Measurements from ENCODE around the gene TUBB1. TPM values are rescaled to one million over a fixed set of nuclear protein-coding genes. Genes with fewer than 3 reads are reported as not detected.

TUBB1 gene
- total and polyA plus RNA-seq, 2 donors from 2014 or later: 0.17 TPM; not detected in 1

DNA sequence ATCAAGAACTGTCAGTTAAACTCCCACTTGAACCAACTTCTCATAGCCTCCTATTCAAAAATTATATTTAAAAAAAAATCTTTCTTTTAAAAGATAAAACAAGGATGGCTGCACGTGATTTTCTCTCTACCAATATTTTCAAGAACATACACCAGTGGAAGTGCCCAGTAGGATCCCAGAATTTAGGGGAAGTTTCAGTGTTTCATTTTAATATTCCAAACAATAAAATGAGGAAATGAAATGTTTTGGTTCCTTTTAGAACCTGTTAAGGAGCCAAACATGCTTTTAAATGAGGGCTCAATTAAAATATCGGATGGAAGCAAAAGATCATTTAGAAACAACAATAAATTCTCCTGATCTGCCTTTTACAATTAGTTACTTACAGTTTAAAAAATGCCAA, 49.8 kb downstream of the TUBB1 start:
- FAIRE-seq (no peak), DNase-seq (no peak)
- Histone ChIP-seq H3K9ac (ENCODE audit: low read length in 3 of 3) (no peak overlapping the region), H3K27ac (ENCODE audit: low read depth in 2 of 2, low read length in 2 of 2) (no peak overlapping the region), H3K4me3 (ENCODE audit: low read length in 3 of 3) (no peak overlapping the region), H3K36me3 (ENCODE audit: control insufficient read depth in 2 of 3, insufficient read depth in 3 of 3, low read length in 3 of 3) (no peaks in the 10 kb centered on the region), H3K4me1 (ENCODE audit: control insufficient read depth in 2 of 3, insufficient read depth in 2 of 3, low read depth in 1 of 3, low read length in 3 of 3) (peaks cover 0 to 5% (median 0%) of the 10 kb centered on the region in 3 donors), H3K9me3 (ENCODE audit: control insufficient read depth in 2 of 3, insufficient read depth in 1 of 3, low read length in 3 of 3) (no peaks in the 10 kb centered on the region), H3K27me3 (ENCODE audit: control insufficient read depth, insufficient read depth, low read length) (no peaks in the 10 kb centered on the region)
- TF ChIP-seq, protein P1, sequence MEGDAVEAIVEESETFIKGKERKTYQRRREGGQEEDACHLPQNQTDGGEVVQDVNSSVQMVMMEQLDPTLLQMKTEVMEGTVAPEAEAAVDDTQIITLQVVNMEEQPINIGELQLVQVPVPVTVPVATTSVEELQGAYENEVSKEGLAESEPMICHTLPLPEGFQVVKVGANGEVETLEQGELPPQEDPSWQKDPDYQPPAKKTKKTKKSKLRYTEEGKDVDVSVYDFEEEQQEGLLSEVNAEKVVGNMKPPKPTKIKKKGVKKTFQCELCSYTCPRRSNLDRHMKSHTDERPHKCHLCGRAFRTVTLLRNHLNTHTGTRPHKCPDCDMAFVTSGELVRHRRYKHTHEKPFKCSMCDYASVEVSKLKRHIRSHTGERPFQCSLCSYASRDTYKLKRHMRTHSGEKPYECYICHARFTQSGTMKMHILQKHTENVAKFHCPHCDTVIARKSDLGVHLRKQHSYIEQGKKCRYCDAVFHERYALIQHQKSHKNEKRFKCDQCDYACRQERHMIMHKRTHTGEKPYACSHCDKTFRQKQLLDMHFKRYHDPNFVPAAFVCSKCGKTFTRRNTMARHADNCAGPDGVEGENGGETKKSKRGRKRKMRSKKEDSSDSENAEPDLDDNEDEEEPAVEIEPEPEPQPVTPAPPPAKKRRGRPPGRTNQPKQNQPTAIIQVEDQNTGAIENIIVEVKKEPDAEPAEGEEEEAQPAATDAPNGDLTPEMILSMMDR (IDR thresholded peaks at IDR 0.05; ENCODE audit: borderline replicate concordance, extremely low read depth, insufficient read depth): no peak
- intact Hi-C loops (cut with DNase I): no loop called here

DNA sequence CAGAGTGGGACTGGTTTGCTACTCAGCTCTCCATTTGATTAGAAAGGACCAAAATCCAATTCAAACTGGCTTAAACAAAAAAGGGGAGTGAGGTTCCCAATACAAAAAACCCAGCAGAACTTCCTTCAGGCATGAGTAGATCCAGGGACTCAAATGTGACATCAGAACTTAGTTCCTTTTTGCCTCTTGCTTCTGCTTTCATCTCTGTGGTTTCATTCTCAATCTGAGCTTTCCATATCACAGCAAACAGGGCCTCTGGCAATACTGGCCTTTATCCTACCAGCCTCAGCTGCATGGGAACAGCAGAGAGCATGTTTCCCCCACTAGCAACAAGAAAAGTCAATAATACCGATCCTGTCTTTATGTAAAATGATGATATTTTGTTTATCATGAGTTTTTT, 52.0 kb downstream of the TUBB1 start:
- TF ChIP-seq, protein P1 (IDR thresholded peaks at IDR 0.05; ENCODE audit: borderline replicate concordance, extremely low read depth, insufficient read depth): no peak
- intact Hi-C loops (cut with DNase I): loop anchor here (10.0 kb wide), 1 partner anchor 154 kb away; no protein-coding TSS in a partner anchor
- no peak overlapping the region for H3K9ac ChIP-seq (ENCODE audit: low read length in 3 of 3)
- FAIRE-seq (no peak), DNase-seq (no peak)
- no peaks in the 10 kb centered on the region for H3K27me3 ChIP-seq (ENCODE audit: control insufficient read depth, insufficient read depth, low read length)
- no peaks in the 10 kb centered on the region for H3K4me1 ChIP-seq (ENCODE audit: control insufficient read depth in 2 of 3, insufficient read depth in 2 of 3, low read depth in 1 of 3, low read length in 3 of 3)
- no peak overlapping the region for H3K27ac ChIP-seq (ENCODE audit: low read depth in 2 of 2, low read length in 2 of 2)
- no peak overlapping the region for H3K4me3 ChIP-seq (ENCODE audit: low read length in 3 of 3)
- no peaks in the 10 kb centered on the region for H3K9me3 ChIP-seq (ENCODE audit: control insufficient read depth in 2 of 3, insufficient read depth in 1 of 3, low read length in 3 of 3)
- no peaks in the 10 kb centered on the region for H3K36me3 ChIP-seq (ENCODE audit: control insufficient read depth in 2 of 3, insufficient read depth in 3 of 3, low read length in 3 of 3)

DNA sequence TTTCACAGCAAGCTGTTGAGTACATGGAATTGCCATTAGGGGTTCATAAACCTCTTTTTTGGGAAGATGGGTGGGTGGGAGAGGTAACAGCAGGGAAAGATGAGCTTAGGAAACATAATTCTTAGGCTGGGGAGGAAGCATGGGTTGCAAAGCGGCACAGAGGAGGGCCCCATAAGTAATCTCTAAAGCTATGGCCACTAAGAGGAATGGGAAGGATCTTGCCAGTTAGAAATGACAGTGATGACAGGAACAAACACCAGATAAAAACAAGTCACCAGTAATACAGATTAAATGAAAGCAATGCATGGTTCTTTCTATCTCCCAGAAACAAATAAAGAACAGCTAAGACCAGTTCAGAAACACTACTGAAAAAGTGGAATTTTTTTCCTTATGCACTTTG, 54.4 kb downstream of the TUBB1 start:
- H3K4me3 ChIP-seq (ENCODE audit: low read length in 3 of 3): no peak overlapping the region
- H3K27me3 ChIP-seq (ENCODE audit: control insufficient read depth, insufficient read depth, low read length): no peaks in the 10 kb centered on the region
- H3K9me3 ChIP-seq (ENCODE audit: control insufficient read depth in 2 of 3, insufficient read depth in 1 of 3, low read length in 3 of 3): no peaks in the 10 kb centered on the region
- no peaks in the 10 kb centered on the region for H3K4me1 ChIP-seq (ENCODE audit: control insufficient read depth in 2 of 3, insufficient read depth in 2 of 3, low read depth in 1 of 3, low read length in 3 of 3)
- TF ChIP-seq, protein P1 (IDR thresholded peaks at IDR 0.05; ENCODE audit: borderline replicate concordance, extremely low read depth, insufficient read depth): no peak
- H3K9ac ChIP-seq (ENCODE audit: low read length in 3 of 3): no peak overlapping the region
- DNase-seq (no peak), FAIRE-seq (no peak)
- intact Hi-C loops (cut with DNase I): loop anchor here (10.0 kb wide), 1 partner anchor 151 kb away; no protein-coding TSS in a partner anchor
- no peak overlapping the region for H3K27ac ChIP-seq (ENCODE audit: low read depth in 2 of 2, low read length in 2 of 2)
- no peaks in the 10 kb centered on the region for H3K36me3 ChIP-seq (ENCODE audit: control insufficient read depth in 2 of 3, insufficient read depth in 3 of 3, low read length in 3 of 3)

DNA sequence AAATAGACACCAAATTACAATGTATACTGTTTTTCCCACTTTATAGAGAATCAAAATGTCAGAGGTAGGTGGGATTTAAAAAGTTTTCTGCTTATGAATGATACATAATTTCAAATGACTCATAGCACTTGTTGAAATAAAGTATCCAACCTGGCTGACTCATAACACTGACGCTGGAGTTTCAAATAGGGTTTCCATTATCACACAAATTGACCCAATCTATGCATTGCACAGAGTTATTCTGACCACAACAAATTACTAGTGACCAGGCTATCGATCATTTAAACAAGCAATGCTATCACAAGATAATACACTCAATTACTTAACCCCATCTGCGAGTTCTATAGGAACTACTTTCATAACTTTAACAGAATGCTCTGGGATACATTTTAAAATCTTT, 55.2 kb downstream of the TUBB1 start:
- H3K4me1 ChIP-seq (ENCODE audit: control insufficient read depth in 2 of 3, insufficient read depth in 2 of 3, low read depth in 1 of 3, low read length in 3 of 3): no peaks in the 10 kb centered on the region
- DNase-seq (no peak), FAIRE-seq (no peak)
- H3K4me3 ChIP-seq (ENCODE audit: low read length in 3 of 3): no peak overlapping the region
- no peak overlapping the region for H3K27ac ChIP-seq (ENCODE audit: low read depth in 2 of 2, low read length in 2 of 2)
- intact Hi-C loops (cut with DNase I): loop anchor here (10.0 kb wide), 1 partner anchor 150 kb away; no protein-coding TSS in a partner anchor
- H3K27me3 ChIP-seq (ENCODE audit: control insufficient read depth, insufficient read depth, low read length): no peaks in the 10 kb centered on the region
- H3K9ac ChIP-seq (ENCODE audit: low read length in 3 of 3): no peak overlapping the region
- no peaks in the 10 kb centered on the region for H3K9me3 ChIP-seq (ENCODE audit: control insufficient read depth in 2 of 3, insufficient read depth in 1 of 3, low read length in 3 of 3)
- H3K36me3 ChIP-seq (ENCODE audit: control insufficient read depth in 2 of 3, insufficient read depth in 3 of 3, low read length in 3 of 3): no peaks in the 10 kb centered on the region
- TF ChIP-seq, protein P1 (IDR thresholded peaks at IDR 0.05; ENCODE audit: borderline replicate concordance, extremely low read depth, insufficient read depth): no peak

All from kidney (tissue), 14 donors.